HG03457 (cell line): Measurements from ENCODE around the gene FABP3.

Experiments used
- ATAC-seq: cut with Tn5 transposase; IDR thresholded peaks from one replicate; pipeline ENCODE4 v1.9.1; 2021; ENCODE audit warnings: moderate number of reproducible peaks; ENCODE audit not compliant: unreplicated experiment

Gene FABP3

DNA sequence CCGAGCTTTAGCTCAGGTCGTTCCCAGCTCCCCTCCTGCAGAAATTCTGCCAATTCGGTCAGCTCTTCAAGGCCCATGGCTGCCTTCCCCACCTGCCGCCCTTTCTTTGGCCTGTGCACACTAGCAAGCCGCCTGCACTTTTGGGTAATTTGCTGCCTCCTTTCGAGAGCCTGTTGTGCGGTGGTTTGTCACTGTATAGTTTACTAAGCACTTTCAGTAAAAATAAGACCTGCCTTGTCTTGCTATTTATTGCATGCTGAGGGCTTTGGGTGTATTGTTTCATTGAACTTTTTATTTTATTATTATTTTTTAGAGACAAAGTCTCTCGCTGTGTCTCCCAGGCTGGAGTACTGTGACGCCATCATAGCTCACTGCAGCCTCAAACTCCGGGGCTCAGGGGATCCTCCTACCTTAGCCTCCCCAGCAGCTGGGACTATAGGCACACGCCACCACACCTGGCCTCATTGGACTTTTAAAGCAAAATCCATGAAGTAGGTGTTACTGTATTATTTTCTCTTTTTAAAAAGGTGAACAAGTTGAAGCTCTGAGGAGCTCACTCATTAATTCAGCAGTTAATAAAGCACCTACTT, 1.1 kb upstream of the FABP3 start:
- no peak for ATAC-seq

- no peak for ATAC-seq
Measured at GRCh38 chr1:31372751-31373055, 173 bp downstream of the FABP3 start.

DNA sequence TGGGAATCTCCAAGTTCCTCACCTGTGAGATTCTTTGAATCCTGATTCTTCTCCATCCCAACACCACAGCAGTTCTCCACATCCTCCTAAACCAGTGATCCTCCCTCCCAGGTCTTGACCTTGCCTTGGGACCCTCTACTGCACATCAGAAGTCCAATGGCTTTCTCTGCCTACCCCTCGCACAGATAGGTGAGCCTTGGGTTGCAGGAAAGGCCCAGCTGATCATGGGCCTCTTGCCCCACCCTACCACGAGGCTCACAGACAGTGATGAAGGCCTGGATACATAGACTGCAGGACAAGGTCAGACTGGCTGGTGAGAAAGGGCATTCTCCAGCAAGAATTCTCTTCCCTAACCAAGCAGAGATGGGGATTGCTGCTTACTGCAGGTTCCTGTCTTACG, 825 bp downstream of the FABP3 start:
- ATAC-seq: no peak

GRCh38 chr1:31371121-31371959, 1.5 kb downstream of the FABP3 start:
- no peak for ATAC-seq

DNA sequence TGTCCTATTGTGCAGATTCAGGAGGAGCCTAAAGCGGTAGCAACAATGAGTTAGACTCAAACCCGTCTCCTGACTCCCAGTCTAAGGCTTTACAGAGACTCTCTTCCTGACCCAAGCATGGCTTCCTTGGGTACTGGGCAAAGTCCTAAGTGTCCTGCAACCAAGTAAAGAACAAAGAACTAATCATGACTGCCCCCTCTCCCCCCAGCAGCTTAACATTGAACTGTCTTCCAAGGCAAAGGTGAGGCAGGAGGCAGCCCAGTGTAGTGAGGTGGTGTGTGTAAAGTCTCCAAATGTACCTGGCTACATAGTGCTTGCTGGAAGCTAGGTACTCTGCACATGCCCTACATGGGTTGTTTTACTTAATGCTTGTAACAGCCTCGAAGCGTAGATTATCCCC, 2.3 kb downstream of the FABP3 start:
- no peak for ATAC-seq

DNA sequence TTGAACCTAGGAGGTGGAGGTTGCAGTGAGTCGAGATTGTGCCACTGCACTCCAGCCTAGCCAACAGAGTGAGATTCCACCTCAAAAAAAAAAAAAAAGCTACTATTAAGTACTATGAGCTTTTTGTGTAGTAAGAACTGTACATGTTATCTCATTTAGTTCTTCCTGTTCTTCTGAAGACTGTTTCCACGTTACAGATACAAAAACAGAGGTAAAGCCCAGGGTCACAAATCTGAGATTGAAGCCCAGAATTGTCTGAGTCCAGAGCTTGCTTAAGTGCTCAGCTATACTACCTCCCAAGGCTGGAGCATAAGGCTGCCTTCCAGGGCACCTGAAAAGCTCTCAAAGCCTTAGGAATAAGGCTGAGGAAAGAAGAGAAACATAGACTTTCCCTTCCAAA, 2.9 kb downstream of the FABP3 start:
- ATAC-seq: no peak

DNA sequence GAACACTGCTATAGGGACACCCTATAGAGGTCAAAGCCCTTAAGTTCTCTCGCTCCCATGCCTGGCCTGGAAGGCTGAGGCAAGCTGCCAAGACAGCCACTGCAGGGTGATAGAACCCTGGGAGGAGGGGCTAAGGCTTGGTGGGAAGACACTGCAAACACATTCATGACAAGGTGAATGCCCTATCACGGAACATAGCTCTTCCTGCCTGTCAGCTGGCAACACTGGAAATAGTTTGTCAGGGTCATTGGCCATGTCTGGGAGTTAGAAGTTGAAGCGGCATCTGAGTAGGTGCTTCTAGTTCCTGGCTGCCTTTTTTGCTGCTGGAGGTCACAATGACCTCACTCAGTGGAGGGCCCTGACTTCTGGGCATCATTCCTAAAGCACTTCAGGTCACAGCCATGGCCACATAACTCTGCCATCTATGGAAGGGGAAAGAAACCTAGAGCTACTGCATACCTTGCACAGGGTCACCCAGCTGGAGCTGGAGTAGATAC, 4.2 kb downstream of the FABP3 start:
- no peak for ATAC-seq

- ATAC-seq: no peak
Measured at GRCh38 chr1:31366796-31367195, 6.1 kb downstream of the FABP3 start.

DNA sequence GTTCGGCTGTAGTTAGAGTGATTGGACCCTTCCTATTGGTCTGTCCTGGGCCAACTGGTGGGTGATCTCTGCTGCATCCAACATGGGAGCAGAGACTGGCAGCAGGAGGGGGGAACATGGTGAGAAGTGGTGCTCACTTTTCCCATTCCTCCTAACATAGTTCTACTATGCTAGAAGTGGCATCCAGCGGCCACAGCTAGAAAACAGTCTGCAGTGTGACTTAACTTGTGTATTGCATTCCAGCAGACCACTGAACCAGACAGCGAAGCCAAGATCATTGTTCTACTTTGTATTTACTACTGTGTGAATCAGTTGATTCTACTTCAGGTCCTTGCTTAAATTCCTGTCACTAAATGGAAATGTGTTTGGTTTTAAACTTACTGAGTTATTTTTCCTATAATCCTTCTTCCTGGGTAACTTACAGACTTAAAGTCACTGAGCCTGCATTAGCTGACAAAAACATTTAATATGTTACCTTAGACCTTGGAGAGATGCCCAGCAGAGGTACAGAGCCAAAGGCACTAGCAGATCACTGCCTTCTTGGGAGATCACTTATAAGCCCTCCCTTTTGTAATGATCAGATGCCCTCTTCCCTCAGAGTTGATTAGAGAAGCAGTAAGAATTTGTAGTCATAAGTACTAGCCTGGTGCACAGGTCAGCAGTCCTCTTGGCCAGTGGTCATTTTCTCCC, 8.2 kb downstream of the FABP3 start:
- no peak for ATAC-seq

DNA sequence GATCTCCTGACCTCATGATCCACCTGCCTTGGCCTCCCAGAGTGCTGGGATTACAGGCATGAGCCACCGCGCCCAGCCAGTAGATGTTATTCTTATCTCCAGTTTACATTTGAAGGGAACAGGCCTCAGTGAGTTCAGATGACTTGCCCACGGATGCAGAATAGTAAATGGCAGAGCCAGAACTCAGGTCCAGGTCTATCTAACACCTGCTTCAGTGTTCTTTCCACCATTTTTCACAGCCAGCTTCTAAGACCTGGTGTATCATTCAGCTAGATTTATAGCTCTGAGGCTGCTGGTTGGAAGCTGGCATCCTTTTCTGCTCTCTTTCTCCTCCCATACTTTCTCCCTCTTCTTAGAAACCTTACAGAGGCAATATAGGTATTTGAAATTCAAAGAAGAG, 10.8 kb downstream of the FABP3 start:
- no peak for ATAC-seq

DNA sequence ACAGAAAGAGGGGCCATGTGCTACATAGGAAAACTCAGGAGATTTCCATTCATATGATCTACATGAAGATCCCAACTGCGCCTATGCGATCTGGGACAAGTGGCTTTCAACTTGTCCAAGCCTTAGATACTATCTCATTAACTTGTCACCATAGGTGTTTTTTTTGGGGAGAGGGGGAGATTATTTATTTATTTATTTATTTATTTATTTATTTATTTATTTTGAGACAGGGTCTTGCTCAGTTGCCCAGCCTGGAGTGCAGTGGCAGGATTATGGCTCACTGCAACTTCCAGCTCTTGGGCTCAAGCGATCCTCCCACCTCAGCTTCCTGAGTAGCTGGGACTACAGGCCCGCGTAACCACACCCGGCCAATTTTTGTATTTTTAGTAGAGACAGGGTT, 11.3 kb downstream of the FABP3 start:
- ATAC-seq: no peak

- ATAC-seq: no peak
Measured at GRCh38 chr1:31356427-31356826, 16.4 kb downstream of the FABP3 start.

DNA sequence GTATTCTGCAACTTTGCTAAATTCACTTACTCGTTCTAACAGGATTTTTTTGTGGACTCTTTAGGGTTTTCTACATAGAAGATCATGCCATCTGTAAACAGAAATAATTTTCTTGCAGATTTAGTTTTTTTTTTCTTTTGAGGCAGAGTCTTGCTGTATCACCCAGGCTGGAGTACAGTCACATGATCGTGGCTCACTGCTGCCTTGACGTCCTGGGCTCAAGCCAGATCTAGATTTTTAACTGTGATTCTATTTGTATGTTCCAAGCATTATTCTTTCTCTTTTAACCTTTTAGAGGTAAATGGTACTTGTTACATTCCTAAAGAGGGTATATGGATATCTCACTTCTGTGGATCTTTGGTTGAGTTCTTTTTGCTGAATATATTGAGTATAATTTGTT, 18.6 kb downstream of the FABP3 start:
- ATAC-seq: no peak

DNA sequence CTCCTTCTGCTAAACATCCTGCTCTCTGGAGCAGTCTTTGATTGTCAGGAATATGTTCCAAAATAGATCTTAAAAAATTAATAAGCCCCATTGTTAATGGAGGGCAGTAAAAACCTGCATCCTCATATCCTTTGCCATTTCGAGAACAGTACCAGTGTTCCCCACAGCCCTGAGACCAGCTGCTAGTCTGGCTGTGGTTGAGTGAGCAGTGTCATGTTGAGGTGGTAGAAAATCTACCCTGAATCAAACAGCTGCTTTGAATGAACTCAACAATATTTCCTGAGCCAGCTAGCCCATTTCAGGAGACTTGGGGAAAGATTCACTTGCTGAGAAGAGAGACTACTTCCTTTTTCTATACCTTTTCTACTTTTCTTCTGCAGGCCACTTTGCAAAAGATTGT, 24.4 kb downstream of the FABP3 start:
- no peak for ATAC-seq

- no peak for ATAC-seq
Measured at GRCh38 chr1:31346785-31347184, 26.1 kb downstream of the FABP3 start.

DNA sequence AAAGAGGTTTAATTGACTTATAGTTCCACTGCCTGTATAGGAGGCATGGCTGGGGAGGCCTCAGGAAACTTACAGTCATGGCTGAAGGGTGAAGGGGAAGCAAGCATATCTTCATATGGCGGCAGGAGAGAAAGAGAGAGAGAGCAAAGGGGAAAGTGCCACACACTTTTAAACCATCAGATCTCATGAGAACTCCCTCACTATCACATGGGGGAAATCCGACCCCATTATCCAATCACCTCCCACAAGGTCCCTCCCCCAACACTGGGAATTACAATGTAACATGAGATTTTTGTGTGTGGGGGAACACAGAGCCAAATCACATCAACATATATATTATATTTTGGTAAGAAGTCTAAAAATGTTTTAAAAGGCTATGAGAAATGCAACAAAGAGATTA, 27.2 kb downstream of the FABP3 start:
- no peak for ATAC-seq

- no peak for ATAC-seq
Measured at GRCh38 chr1:31344503-31344902, 28.4 kb downstream of the FABP3 start.

- ATAC-seq: no peak
Measured at GRCh38 chr1:31336687-31337467, 36.0 kb downstream of the FABP3 start.

DNA sequence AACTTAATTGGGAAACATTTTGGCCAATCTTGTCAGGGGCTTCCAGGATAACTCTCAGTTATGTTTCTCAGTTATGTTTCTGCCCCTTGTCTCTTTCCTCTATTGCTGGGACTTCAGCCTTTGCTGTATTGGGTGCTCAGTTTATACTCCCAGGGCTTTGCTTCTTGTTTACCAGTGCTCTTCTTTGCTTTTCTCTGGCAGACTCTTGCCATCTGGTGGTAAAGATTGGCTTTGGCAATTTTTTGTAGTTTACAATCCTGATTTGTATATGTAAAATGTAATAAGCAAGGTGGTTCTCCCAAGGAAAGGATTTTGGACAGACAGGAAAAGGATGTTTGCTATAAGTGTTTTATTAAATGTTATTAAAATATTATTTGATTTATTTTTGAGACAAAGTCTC, 37.9 kb downstream of the FABP3 start:
- no peak for ATAC-seq

DNA sequence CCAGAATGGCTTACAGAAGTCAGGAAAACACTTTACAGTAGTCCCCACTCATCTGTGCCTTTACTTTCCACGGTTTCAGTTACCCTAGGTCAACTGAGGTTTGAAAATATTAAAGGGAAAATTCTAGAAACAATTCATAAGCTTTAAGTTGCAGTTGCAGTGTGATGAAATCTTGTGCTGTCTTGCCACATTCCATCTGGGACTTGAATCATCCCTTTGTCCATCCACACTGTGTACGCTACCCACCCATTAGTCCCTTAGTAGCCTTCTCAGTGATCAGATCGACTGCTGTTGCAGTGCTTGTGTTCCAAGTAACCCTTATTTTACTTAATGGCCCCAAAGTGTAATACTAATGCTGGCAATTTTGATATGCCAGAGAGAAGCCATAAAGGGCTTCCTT, 45.5 kb downstream of the FABP3 start:
- ATAC-seq: no peak

GRCh38 chr1:31326461-31326860, 46.4 kb downstream of the FABP3 start:
- no peak for ATAC-seq
